Mammary epithelial cell (primary cell): ENCODE data around the gene GTF2F1.

Experiments
- EZH2 ChIP-seq: IDR thresholded peaks from 2 replicates; pipeline ENCODE4 v1.6.1; 2012; ENCODE audit warnings: low read length, inconsistent platforms, borderline replicate concordance
- TF ChIP-seq, protein P1 (sequence below), 2 donors: IDR thresholded peaks in 1 of 2; conservative IDR thresholded peaks in 1 of 2; 2 replicates each; pipeline ENCODE4 v1.5.1; 2011 to 2012; ENCODE audit warnings: inconsistent platforms in 2 of 2, low read length in 2 of 2, mild to moderate bottlenecking in 2 of 2, control low read depth in 1 of 2, low read depth in 1 of 2; ENCODE audit not compliant: insufficient read depth in 1 of 2; ENCODE audit errors: extremely low read depth in 1 of 2

DNA sequence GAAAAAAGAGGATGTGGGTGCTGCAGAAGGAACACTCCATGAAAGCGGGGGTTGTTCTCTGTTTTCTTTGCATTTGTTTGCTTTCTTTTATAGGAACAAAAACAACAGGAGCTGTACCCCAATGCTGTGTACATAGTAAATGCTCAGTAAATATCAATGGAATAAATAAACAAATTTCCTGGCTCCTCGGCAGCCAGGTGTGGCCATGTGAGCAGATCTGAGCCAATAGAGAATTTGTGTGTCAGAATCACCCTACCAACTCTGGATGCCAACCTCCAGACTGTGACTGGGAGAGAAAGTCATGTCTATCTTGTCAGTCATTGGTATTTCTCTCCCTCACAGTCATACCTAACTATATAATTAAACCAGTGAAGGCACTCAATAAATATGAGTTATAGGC lies 42.3 kb downstream of the GTF2F1 start:
- TF ChIP-seq, protein P1, sequence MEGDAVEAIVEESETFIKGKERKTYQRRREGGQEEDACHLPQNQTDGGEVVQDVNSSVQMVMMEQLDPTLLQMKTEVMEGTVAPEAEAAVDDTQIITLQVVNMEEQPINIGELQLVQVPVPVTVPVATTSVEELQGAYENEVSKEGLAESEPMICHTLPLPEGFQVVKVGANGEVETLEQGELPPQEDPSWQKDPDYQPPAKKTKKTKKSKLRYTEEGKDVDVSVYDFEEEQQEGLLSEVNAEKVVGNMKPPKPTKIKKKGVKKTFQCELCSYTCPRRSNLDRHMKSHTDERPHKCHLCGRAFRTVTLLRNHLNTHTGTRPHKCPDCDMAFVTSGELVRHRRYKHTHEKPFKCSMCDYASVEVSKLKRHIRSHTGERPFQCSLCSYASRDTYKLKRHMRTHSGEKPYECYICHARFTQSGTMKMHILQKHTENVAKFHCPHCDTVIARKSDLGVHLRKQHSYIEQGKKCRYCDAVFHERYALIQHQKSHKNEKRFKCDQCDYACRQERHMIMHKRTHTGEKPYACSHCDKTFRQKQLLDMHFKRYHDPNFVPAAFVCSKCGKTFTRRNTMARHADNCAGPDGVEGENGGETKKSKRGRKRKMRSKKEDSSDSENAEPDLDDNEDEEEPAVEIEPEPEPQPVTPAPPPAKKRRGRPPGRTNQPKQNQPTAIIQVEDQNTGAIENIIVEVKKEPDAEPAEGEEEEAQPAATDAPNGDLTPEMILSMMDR (conservative IDR thresholded peaks at IDR 0.05 in 1 of 2, IDR thresholded peaks at IDR 0.05 in 1 of 2; ENCODE audit: extremely low read depth in 1 of 2, insufficient read depth in 1 of 2, low read depth in 1 of 2, low read length in 2 of 2) = no peak
- TF ChIP-seq EZH2 = no peak
